GM12872 (cell line): Measurements from ENCODE around the gene UNC80.

ENCODE experiments used
- TF ChIP-seq, protein P1 (sequence below): IDR thresholded peaks from 3 replicates; pipeline ENCODE4 v1.5.1; 2011; ENCODE audit warnings: low read depth, mild to moderate bottlenecking, low read length, moderate library complexity; ENCODE audit not compliant: insufficient read depth

The UNC80 gene

GRCh38 chr2:210003359-210003758, 231.7 kb downstream of the UNC80 start:
- TF ChIP-seq, protein P1, sequence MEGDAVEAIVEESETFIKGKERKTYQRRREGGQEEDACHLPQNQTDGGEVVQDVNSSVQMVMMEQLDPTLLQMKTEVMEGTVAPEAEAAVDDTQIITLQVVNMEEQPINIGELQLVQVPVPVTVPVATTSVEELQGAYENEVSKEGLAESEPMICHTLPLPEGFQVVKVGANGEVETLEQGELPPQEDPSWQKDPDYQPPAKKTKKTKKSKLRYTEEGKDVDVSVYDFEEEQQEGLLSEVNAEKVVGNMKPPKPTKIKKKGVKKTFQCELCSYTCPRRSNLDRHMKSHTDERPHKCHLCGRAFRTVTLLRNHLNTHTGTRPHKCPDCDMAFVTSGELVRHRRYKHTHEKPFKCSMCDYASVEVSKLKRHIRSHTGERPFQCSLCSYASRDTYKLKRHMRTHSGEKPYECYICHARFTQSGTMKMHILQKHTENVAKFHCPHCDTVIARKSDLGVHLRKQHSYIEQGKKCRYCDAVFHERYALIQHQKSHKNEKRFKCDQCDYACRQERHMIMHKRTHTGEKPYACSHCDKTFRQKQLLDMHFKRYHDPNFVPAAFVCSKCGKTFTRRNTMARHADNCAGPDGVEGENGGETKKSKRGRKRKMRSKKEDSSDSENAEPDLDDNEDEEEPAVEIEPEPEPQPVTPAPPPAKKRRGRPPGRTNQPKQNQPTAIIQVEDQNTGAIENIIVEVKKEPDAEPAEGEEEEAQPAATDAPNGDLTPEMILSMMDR: no peak

DNA sequence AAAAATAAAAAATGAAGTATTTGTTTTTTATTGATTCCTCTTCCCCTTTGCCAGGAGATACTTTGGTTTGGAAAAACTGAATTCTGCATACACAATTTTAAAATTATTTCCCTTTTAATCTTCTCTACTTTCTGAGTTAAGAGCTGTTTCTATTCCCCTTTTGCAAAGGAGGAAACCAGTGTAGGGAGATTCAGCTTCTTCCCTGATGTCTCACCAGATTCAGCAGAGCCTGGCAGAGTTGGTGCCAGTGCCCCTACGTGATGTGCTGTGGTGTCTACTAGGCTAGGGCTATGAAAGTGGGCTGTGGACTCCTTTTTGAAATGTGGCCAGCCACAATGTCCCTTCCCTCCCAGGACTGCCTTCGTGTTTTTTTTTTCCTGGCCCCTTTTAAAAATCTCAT, 233.2 kb downstream of the UNC80 start:
- TF ChIP-seq, protein P1: no peak

DNA sequence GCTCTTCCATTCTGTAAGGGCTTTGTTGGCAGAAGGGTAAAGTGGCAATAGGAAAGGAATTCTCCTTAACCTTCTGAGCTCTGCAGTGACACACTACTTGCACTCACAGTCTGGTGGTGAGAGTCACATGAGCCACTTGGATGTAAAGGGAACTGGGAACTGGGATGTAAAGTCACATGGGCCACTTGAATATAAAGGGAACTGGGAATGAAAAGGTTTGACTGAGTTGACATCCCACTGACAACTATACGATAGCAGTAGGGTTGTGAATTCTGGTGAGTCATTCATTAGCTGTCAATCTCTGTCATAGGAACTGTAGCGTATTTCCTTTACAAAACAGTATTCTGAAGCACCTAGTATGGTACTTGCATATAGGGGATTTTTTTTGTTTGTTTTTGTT, 236.3 kb downstream of the UNC80 start:
- TF ChIP-seq, protein P1: no peak

DNA sequence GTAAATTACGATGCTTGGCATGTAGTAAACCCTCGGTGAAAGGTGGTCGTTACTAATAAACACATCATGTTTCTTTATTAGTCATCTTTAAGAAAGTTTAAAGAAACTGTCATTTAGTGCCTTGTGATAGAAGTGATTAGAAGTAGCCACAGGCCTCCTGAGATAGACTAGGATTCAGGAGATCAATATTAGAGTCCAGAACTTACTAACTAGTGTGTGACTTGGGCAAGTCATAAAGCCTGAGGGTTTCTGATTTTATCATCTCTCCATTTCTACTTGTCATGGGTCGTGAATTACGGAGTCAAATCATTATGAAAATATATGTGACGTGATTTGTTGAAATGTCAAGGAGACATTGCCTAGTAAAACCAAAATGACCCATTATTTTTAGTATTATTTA, 237.5 kb downstream of the UNC80 start:
- TF ChIP-seq, protein P1: no peak

DNA sequence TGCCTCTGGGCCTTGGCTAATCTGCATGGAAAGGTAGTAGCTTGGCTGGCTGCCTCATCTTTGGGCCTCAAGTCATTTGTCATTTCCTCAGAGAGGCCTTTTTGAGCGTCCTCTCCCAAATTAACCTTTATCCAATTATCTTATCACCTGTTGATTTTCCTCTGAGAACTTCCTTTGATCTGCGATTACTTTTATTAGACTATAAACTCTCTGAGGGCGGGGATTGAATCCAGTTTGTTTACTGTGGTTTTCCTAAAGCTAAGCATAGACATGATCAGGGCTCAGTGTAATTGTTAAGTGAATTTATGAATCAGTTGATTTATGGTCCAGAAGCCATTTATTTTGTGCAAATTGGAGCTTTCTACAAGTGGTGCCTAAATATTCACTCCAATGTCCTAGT, 238.3 kb downstream of the UNC80 start:
- TF ChIP-seq, protein P1: no peak

DNA sequence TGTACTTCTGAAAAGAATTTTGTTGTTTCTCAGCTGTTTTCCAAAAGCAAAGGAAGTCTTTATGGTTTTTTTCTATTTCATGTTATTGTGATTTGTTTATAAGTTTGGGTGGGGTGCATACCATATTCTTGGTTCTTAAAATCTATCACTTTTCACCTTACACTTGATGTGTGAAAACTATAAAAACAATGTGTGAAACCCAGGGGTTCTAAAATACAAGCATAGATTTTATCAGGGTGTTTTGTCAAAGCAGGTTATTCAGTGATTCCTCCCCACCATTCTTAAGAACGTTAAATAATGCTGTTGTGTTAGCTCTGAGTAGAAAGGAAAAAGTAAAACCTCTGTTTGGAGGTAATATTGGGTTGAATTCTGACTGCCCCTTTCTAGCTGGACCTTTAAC, 248.5 kb downstream of the UNC80 start:
- TF ChIP-seq, protein P1: no peak

DNA sequence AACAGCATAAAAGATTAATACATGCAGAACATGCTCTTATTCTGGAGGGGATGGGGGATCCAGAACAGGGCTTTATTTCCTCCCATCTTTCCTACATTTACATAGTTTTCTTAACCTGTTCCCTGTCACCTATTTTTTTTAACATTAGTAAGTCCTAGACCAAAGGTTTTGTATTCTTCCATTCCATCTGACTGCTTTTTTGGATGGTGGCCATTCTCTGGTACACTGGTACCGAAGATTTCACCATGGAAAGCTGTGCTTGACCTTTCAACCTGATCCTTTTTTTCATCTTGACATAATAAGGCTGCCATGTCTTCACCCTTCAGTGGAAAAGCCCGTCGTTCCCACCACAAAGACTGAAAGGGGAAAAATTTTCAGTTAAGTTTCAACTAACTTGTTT, 251.2 kb downstream of the UNC80 start:
- TF ChIP-seq, protein P1: no peak

DNA sequence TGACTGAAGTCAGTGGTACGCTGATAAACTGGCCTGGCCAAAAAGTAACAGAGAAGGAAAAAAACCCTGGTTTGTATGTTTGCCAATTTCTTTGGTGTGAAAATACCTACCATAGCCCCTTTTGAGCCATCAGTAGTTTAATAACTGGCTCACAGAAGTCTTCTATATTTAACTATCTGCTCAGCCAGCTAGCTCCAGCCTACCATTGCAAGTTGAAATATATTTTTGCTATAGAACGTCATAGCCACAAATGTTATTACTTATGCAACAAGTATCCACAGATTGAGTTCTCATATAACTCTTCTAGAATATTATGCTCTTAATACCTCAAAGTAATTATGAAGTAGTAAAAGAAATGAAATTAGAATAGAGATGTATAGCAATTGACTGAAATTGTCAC, 256.0 kb downstream of the UNC80 start:
- TF ChIP-seq, protein P1: no peak
